Lung microvascular endothelial cell (primary cell): ENCODE results near the gene CP. TPM values are rescaled to one million over a fixed set of nuclear protein-coding genes. Genes with fewer than 3 reads are reported as not detected.

Experiments used
- DNase-seq, 2 donors: peaks; one replicate each; pipeline versions ENCODE4 v3.0.0 to v3.0.0-alpha.2; 2010; ENCODE audit warnings: low read depth in 2 of 2
- total RNA-seq: library from RNA; depleted of rRNA; stranded (reverse); fragments of >200 nt; gene quantifications from 2 replicates; pipeline ENCODE4 v1.2.1, GENCODE V29; 2014

The CP gene
- total RNA-seq, 1 donor from 2014 or later: 0.60 TPM

GRCh38 chr3:149122721-149123578 is 98.7 kb downstream of the CP start:
- DNase-seq: peak in 1 of 2 donors; percentile 23

Other genes starting within 250 kb of the CP start
- gene GYG1, start 230.3 kb downstream of the CP start, total RNA-seq: 35.5 and 38.3 TPM in 2 replicates
- 12.6 and 16.5 TPM in 2 replicates for gene HLTF, start 135.3 kb downstream of the CP start, total RNA-seq
- gene HPS3, start 92.2 kb downstream of the CP start, total RNA-seq: 10.9 and 11.1 TPM in 2 replicates
- gene TM4SF18, start 111.8 kb upstream of the CP start, total RNA-seq: 150 and 273 TPM in 2 replicates
- gene TM4SF1, start 155.8 kb upstream of the CP start, total RNA-seq: 1,181 and 1,820 TPM in 2 replicates